Astrocyte (in vitro differentiated cells and primary cell): ENCODE measurements around the gene ZNF407. TPM values are rescaled to one million over a fixed set of nuclear protein-coding genes. Genes with fewer than 3 reads are reported as not detected.

Experiments
- DNase-seq: peaks from one replicate; pipeline ENCODE4 v3.0.0-alpha.2; 2010; ENCODE audit warnings: low read depth
- FAIRE-seq: peaks from 2 replicates; lab custom pipeline; 2011; peaks lifted over from hg19 to GRCh38; lab: Jason Lieb, UNC
- H2AFZ ChIP-seq: 2 replicates; pipeline ENCODE4 v1.6.0; 2012; ENCODE audit warnings: low read depth, low read length, inconsistent platforms
- H3K27ac ChIP-seq: 2 replicates; pipeline ENCODE4 v1.5.1; 2011; ENCODE audit warnings: low read depth, low read length, inconsistent platforms
- H3K27me3 ChIP-seq: 2 replicates; pipeline ENCODE4 v1.6.0; 2011; ENCODE audit warnings: low read length, inconsistent platforms; ENCODE audit not compliant: insufficient read depth
- H3K36me3 ChIP-seq: 2 replicates; pipeline ENCODE4 v1.5.1; 2011; ENCODE audit warnings: low read length, inconsistent platforms; ENCODE audit not compliant: insufficient read depth
- H3K4me1 ChIP-seq: 2 replicates; pipeline ENCODE4 v1.5.1; 2011; ENCODE audit warnings: low read length, inconsistent platforms; ENCODE audit not compliant: insufficient read depth
- H3K4me2 ChIP-seq: 2 replicates; pipeline ENCODE4 v1.6.0; 2012; ENCODE audit warnings: low read length, inconsistent platforms
- H3K4me3 ChIP-seq: 2 replicates; pipeline ENCODE4 v1.5.1; 2011; ENCODE audit warnings: low read depth, mild to moderate bottlenecking, low read length, inconsistent platforms; ENCODE audit not compliant: insufficient read depth
- H3K79me2 ChIP-seq: 2 replicates; pipeline ENCODE4 v1.6.0; 2012; ENCODE audit warnings: mild to moderate bottlenecking, low read length, inconsistent platforms; ENCODE audit not compliant: insufficient read depth
- H3K9ac ChIP-seq: 2 replicates; pipeline ENCODE4 v1.6.0; 2012; ENCODE audit warnings: mild to moderate bottlenecking, low read length, inconsistent platforms
- H3K9me3 ChIP-seq: 2 replicates; pipeline ENCODE4 v1.5.1; 2012; ENCODE audit warnings: low read depth, mild to moderate bottlenecking, low read length, inconsistent platforms; ENCODE audit not compliant: insufficient read depth
- H4K20me1 ChIP-seq: 2 replicates; pipeline ENCODE4 v1.6.0; 2012; ENCODE audit warnings: low read length, inconsistent platforms; ENCODE audit not compliant: insufficient read depth
- H3K27ac Mint-ChIP-seq: one replicate; pipeline ENCODE4 v1.8.0; 2021; ENCODE audit warnings: mild to moderate bottlenecking, mixed read lengths; ENCODE audit not compliant: unreplicated experiment
- H3K27me3 Mint-ChIP-seq: one replicate; pipeline ENCODE4 v1.8.0; 2021; ENCODE audit warnings: low read depth, mixed read lengths; ENCODE audit not compliant: unreplicated experiment
- H3K36me3 Mint-ChIP-seq: one replicate; pipeline ENCODE4 v1.8.0; 2021; ENCODE audit warnings: low read depth, mixed read lengths; ENCODE audit not compliant: unreplicated experiment
- H3K4me1 Mint-ChIP-seq: one replicate; pipeline ENCODE4 v1.8.0; 2021; ENCODE audit warnings: low read depth, mixed read lengths; ENCODE audit not compliant: unreplicated experiment
- H3K4me3 Mint-ChIP-seq: one replicate; pipeline ENCODE4 v1.8.0; 2021; ENCODE audit warnings: mild to moderate bottlenecking, moderate library complexity, mixed read lengths; ENCODE audit not compliant: unreplicated experiment
- H3K9me3 Mint-ChIP-seq: one replicate; pipeline ENCODE4 v1.8.0; 2021; ENCODE audit warnings: mild to moderate bottlenecking, mixed read lengths; ENCODE audit not compliant: unreplicated experiment
- CTCF ChIP-seq: IDR thresholded peaks from 2 replicates; pipeline ENCODE4 v1.5.1; 2011; ENCODE audit warnings: low read depth, mild to moderate bottlenecking, inconsistent platforms, low read length, moderate library complexity; ENCODE audit not compliant: insufficient read depth
- EZH2 ChIP-seq: IDR thresholded peaks from 2 replicates; pipeline ENCODE4 v1.6.1; 2012; ENCODE audit warnings: mild to moderate bottlenecking, low read length, inconsistent platforms; ENCODE audit not compliant: insufficient read depth
- total RNA-seq: library from RNA; stranded (reverse); gene quantifications from 2 replicates; pipeline ENCODE4 v1.2.1, GENCODE V29; 2021

The ZNF407 gene
- total RNA-seq, 1 donor from 2014 or later = 13.8 TPM

GRCh38 chr18:74975001-74975400 is 377.3 kb downstream of the ZNF407 start:
- H3K9me3 ChIP-seq = no peaks in the 10 kb centered on the region
- no peak overlapping the region for H3K4me3 ChIP-seq
- H2AFZ ChIP-seq = no peak overlapping the region
- no peaks in the 10 kb centered on the region for H3K36me3 ChIP-seq
- H3K79me2 ChIP-seq = no peaks in the 10 kb centered on the region
- H3K4me3 Mint-ChIP-seq = no peak overlapping the region
- H3K36me3 Mint-ChIP-seq = peaks cover 6% of the 10 kb centered on the region
- no peaks in the 10 kb centered on the region for H3K9me3 Mint-ChIP-seq
- no peak overlapping the region for H3K9ac ChIP-seq
- no peak overlapping the region for H3K4me2 ChIP-seq
- FAIRE-seq = no peak
- no peak for DNase-seq
- no peaks in the 10 kb centered on the region for H3K27me3 ChIP-seq
- no peaks in the 10 kb centered on the region for H3K27me3 Mint-ChIP-seq
- no peak overlapping the region for H3K27ac Mint-ChIP-seq
- no peaks in the 10 kb centered on the region for H3K4me1 ChIP-seq
- TF ChIP-seq CTCF (no peak), EZH2 (no peak)
- no peaks in the 10 kb centered on the region for H3K4me1 Mint-ChIP-seq
- H4K20me1 ChIP-seq = no peaks in the 10 kb centered on the region
- no peak overlapping the region for H3K27ac ChIP-seq

GRCh38 chr18:74976331-74976909 is 378.8 kb downstream of the ZNF407 start:
- Histone ChIP-seq H3K27ac (no peak overlapping the region), H2AFZ (no peak overlapping the region)
- H3K4me1 Mint-ChIP-seq = no peaks in the 10 kb centered on the region

More at GRCh38 chr18:74976331-74976909, 378.8 kb downstream of the ZNF407 start:
- no peak overlapping the region for H3K4me3 Mint-ChIP-seq
- Histone ChIP-seq H3K4me1 (no peaks in the 10 kb centered on the region), H3K79me2 (no peaks in the 10 kb centered on the region), H3K36me3 (no peaks in the 10 kb centered on the region), H3K9me3 (no peaks in the 10 kb centered on the region), H3K9ac (no peak overlapping the region), H3K4me2 (no peak overlapping the region), H4K20me1 (no peaks in the 10 kb centered on the region), H3K4me3 (no peak overlapping the region), H3K27me3 (no peaks in the 10 kb centered on the region)
- FAIRE-seq (no peak), DNase-seq (no peak)
- H3K27ac Mint-ChIP-seq = no peak overlapping the region
- TF ChIP-seq CTCF (no peak), EZH2 (no peak)
- no peaks in the 10 kb centered on the region for H3K27me3 Mint-ChIP-seq
- no peaks in the 10 kb centered on the region for H3K9me3 Mint-ChIP-seq
- H3K36me3 Mint-ChIP-seq = peaks cover 12% of the 10 kb centered on the region
